Mucosa of gallbladder (tissue), 1 donor: ENCODE data around the gene LIMK1. TPM values are rescaled to one million over a fixed set of nuclear protein-coding genes. Genes with fewer than 3 reads are reported as not detected.
"Not testable (repeated sequence)": the region's sequence is repeated elsewhere in the genome, so short reads cannot be mapped to it uniquely, and the experiment has no call there.

Source experiments
- DNase-seq: peaks from one replicate; pipeline ENCODE4 v3.0.0-alpha.2; 2020; ENCODE audit warnings: low spot score
- total RNA-seq: library from RNA; stranded (reverse); gene quantifications from one replicate; pipeline ENCODE4 v1.2.1, GENCODE V29; 2021
- donor health status: DM: no; HTN: no; CAD: no.

The LIMK1 gene
- total RNA-seq, result 26.9 TPM

- DNase-seq, result peak; percentile 79
Observed at GRCh38 chr7:74083117-74083876, at the start of gene LIMK1. TSS of gene LIMK1 (plus strand) at chr7:74083804. CDS start at chr7:74083991, 187 bp downstream.

DNA sequence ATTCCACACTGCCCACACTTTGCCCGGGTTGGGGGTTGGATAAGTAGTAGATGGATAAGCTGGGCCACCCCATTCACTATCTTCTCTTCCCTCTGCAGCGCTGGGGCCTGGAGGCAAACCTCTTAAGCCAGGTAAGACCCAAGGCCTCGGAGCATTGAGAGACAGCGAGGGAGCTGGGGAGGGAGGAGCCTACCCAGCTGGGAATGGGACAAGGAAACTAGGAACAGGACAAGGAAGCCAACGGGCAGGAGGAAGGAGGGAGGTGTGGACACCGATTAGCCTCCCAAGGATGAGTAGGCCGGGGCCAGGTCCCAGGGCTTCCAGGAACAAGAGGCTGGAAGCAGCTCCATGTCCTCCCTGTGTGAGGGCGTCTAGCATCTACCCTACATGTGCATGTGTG is 46.0 kb upstream of the LIMK1 start:
- no peak for DNase-seq

DNA sequence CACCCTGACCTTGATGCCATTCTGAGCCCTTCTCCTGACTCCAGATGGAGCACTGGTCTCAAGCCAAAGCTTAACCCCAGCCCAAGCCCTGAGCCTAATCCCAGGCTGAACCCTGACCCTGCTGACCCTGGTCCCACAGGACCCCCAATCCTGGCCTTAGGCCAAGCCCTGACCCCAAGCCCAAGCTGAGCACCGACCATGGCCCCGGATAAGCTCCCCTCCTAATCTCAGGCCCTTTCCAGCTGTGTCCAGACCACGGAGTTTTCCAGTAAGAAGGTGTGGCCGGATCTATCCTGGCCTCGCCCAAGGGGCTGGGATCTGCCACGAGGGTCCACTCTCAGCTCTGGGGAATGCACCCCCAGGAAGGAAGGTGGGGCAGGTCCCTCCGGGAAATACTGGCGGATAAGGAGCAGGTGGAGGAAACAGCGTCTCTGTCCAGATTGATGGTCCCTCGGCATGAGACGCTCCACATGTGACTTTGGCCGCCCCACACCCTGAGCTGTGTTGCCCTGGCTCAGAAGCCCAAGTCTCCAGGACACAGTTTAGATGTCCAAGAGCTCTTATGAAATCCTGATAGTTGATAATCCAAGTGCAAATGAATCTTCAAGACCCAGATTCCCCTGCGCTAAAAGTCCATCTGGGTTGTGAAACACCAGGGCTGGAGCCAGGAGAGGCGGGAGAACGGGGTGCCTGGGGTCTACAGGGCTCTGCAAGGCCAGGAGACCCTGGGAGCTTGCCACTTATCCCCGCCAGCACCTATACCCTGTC is 45.2 kb upstream of the LIMK1 start:
- no peak for DNase-seq

DNA sequence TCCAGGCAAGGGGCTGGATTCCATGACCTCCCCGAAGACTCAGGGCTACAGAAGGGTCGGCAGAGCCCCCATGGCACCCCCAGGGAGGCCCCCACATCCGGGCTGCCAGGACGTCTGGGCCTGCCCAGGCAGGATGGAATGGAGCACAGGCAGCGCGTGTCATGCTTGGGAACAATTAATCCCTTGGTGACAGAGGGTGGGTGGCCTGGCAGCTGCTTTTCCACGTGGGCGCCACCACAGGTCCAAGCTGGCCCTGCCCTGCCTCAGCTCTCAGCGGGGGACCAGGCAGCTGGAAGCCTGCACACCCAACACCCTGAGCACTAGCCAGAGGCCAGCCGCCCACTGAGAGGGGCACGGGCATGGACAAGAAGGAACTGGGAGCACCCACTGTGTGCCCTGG is 44.3 kb upstream of the LIMK1 start:
- DNase-seq, result no peak

DNA sequence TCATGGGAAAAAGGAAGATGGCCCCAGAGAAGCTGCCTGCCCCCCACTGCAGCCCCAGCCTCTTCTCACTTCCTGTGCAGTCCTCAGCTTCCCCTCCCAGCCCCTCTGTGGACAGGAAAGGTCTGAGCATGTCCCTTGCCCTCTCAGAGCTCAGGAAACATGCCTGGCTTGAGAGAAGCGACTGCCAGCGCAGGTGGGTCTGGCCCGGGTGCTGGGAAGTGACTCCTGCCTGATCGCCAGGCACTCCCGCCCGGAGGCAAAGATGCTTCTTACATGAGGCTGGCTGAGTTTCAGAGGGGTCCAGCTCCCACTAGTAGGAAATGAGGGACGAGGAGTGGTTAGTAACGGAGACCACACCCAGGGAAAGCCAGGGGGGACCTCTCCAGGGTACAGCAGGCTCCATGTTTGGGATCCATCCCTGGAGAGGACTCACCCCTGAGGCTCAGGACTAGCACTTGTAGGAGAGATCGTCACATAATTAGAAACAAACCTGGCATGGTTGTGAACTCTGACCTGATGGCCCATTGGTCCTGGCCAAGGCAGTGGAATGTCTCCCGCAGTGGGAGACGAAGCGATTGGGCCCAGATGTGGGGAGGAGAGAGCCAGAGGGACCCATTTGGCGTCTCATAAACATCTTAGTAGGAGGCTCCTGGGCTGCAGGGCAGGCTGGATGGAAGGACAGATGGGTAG is 43.4 kb upstream of the LIMK1 start:
- no peak for DNase-seq

- no peak for DNase-seq
Observed at GRCh38 chr7:74040791-74041520, 42.6 kb upstream of the LIMK1 start.

DNA sequence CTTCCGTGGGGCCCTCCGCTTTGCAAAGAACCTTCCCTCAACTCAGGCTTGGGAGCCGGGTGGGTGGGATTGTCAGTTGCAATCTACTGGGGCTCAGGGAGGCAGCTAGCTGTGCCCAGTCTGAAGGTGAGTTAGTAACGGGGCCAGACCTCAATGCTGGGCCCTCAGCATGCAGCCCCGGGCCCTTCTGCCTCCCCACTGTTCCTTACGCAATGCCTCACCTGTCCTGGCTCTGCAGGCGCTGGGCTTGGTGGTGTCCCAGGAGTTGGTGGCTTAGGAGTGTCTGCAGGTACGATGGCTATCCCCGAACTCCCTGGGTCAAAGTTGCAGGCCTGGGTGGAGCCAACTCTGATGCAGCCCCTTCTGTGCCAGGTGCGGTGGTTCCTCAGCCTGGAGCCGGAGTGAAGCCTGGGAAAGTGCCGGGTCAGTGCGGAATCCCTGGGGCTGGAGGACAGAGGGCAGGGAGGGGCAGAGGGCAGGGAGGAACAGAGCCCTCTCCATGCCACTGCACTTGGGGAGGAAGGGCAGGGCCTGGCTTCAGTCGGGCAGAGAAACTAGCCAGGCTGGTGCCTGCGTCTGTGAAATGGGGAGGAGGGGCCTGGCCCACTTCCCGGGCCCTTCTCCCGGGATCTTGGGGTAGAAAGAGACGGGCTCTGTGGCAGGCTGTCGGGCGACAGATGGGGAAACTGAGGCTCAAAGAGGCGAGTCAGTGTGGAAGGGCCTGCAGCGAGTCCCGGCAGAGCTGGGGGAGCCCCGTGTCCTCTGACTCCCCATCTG is 40.7 kb upstream of the LIMK1 start:
- DNase-seq, result no peak

- DNase-seq, result no peak
Observed at GRCh38 chr7:74043523-74043951, 40.1 kb upstream of the LIMK1 start.

DNA sequence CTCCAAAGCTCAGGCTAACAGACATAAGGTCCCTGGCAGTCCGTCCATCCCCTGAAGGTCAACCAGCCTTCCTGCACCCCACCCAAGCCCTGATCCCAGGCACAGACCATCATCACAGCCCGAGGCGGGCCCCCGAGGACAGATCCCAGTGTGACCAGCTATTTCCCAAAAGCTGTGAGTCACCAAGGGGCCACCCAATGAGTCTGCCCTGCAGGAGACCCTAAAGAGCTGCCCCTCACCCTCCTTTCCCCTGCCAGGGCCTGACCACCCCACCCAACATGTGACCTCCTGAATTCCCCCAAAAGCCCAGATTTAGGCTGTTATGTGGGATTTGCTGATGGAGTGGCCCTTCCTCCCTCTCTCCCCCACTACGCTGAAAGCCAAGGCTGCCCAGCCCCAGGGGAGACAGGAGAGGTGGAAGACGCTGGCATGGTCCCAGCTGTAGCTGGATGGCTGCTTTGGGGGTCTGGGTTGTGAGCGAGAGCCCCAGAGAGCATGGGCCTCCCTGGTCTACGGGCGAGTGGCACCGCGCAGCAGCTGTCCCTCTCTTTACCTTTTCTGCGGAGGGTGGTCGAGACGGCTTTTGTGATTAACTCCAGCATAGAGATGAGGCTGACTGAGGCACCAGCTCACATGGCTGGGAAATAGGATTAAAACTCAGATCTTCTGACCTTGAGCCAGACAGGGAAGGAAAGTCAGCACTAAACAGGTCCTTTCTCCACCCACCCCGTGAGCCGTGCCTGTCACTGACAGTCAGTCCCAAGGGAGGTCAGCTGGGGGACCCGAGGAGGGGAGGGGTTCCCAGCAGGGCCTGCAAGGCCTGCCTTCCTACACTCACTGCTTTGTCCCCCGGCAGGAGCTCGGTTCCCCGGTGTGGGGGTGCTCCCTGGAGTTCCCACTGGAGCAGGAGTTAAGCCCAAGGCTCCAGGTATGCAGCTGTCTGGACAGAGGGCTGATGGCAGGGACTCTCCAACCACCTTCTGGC is 38.9 kb upstream of the LIMK1 start:
- DNase-seq, result no peak

DNA sequence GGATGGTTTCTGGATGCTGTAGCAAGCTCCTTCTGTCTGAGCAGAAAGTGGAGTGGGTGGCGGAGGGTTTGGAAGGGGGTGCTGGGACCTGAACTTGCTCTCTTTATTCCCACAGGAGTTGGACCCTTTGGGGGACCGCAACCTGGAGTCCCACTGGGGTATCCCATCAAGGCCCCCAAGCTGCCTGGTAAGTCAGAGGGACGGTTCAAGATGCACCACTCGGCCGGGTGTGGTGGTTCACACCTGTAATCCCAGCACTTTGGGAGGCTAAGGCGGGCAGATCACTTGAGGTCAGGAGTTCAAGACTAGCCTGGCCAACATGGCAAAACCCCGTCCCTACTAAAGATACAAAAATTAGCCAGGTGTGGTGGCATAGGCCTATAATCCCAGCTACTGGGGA is 37.0 kb upstream of the LIMK1 start:
- not testable (repeated sequence) for DNase-seq

DNA sequence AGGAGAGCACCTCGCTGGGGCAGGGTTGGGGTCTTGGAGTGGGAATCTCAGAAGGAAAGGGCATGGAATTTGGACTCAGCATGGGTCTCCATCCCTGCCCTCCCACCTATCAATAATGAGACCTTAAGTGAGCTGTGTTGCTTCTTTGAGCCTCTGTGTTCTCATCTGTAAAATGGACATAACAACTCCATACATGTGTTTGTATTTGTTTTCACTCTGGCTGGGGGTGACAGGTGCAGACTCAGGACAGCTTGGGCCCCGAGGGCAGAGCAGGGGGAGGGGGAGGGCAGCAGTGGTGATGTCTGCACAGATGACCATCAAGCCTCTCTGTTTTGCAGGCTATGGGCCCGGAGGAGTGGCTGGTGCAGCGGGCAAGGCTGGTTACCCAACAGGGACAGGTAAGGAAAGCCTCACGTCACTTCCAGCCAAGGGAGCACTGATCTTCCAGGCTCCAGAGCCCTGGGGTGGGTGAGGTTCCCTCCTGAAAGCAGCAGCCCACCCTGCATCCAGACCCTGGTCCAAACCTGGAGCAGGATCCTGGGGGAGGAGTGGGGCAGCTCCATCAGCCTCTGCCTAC is 35.7 kb upstream of the LIMK1 start:
- no peak for DNase-seq

GRCh38 chr7:74048999-74049599 is 34.5 kb upstream of the LIMK1 start:
- no peak for DNase-seq

GRCh38 chr7:74049997-74050798 is 33.4 kb upstream of the LIMK1 start:
- no peak for DNase-seq

DNA sequence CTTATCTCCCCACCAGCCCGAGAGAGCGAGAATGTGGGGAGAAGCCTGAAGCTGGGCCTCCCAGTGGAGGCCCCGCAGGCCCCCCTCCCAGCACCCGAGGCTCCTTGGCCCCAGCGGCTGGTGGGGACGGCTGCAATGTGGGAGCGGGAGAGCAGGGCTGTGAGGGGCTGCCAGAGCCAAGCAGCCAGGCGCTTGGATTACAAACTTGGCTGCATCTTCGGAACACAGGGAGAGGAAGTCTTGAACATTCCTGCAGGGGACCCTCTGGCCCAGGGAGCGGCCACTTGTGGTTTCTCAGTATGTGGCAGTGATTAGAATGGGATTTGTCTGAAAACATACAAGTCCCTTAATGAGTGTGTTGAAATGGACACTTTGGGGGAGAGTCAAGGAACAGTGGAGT is 32.4 kb upstream of the LIMK1 start:
- DNase-seq, result no peak

DNA sequence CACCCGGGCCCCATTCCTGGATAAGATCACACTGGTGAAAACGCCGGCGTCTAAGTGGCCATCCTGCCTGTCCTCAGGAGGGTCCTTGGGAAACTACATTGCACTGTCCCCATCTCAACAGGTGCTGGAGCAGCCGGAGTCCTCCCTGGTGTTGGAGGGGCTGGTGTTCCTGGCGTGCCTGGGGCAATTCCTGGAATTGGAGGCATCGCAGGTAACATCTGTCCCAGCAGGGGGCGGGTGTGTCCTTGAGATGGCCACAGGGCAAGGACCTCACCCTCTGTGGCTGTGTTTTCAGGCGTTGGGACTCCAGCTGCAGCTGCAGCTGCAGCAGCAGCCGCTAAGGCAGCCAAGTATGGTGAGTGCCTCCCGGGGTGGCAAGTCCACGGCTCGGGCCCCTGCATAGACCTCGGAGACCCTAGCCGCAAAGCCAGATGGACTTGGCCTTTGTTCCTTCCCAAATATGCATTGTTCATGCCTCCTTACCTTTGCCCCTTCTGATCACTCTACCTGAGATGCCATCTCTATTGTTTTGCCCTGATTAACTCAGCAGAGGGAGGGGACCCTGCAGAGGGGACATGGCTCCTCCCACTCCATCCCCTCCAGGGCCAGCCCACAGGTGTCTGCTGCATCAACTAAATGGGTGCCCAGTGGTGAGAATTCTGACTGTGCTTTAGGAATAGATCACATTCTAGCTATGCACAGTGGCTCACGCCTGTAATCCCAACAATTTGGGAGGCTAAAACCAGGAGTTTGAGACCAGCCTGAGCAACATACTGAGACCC is 31.8 kb upstream of the LIMK1 start:
- no peak for DNase-seq

DNA sequence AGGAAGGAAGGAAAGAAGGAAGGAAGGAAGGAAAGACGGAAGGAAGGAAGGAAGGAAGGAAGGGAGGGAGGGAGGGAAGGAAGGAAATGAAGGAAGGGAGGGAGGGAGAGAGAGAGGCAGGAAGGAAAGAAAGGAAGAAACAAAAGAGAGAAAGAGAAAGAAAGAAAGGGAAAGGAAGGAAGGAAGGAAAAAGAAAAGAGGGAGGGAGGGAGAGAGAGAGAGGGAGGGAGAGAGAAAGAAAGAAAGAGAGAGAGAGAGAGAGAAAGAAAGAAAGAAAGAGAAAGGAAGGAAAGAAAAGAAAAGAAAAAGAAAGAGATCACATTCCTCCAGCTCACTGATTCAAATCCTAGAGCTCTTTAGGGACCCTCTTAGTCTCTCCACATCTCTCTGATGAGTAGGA is 31.0 kb upstream of the LIMK1 start:
- no peak for DNase-seq

GRCh38 chr7:74053589-74054186 is 29.9 kb upstream of the LIMK1 start:
- no peak for DNase-seq
